GM21619 (cell line): ENCODE measurements around the gene PALD1.
"Not testable (repeated sequence)": the region's sequence is repeated elsewhere in the genome, so short reads cannot be mapped to it uniquely, and the experiment has no call there.

Source experiments
- ATAC-seq: cut with Tn5 transposase; IDR thresholded peaks from one replicate; pipeline ENCODE4 v1.9.1; 2021; ENCODE audit not compliant: unreplicated experiment

PALD1 gene

DNA sequence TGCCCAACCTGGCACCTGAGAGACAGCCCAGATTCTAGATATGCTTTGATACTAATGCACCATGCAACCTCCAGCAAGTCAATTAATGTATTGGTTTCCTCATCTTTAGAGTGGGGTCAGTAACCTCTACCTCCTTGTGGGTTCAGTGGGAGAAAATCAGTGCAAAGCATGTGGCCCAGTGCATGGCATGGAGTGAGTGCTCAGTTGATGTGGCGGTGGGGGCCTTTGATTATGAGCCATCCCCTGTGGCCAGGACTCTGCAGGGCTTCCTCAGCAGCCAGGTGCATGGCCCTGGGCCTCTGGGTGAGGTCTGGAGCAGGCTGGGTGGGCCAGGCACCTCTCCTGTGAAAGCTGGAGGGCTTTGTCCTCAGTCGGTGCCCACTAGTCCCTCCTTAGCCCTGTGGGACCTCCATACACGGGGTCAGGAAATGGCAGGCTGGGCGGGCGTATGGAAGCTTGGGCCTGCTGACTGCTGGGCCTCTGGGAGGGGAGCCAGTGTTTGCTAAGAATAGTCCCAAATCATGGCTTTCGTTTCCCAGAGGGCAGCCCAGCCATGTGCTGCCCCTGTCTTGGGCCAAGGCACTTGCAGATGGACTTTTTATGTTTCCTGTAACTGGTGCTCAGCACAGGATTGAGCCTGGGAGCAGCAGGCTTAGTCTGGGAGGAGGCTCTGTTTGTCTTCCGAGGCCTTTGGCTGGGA, 3.4 kb downstream of the PALD1 start:
- ATAC-seq = no peak

DNA sequence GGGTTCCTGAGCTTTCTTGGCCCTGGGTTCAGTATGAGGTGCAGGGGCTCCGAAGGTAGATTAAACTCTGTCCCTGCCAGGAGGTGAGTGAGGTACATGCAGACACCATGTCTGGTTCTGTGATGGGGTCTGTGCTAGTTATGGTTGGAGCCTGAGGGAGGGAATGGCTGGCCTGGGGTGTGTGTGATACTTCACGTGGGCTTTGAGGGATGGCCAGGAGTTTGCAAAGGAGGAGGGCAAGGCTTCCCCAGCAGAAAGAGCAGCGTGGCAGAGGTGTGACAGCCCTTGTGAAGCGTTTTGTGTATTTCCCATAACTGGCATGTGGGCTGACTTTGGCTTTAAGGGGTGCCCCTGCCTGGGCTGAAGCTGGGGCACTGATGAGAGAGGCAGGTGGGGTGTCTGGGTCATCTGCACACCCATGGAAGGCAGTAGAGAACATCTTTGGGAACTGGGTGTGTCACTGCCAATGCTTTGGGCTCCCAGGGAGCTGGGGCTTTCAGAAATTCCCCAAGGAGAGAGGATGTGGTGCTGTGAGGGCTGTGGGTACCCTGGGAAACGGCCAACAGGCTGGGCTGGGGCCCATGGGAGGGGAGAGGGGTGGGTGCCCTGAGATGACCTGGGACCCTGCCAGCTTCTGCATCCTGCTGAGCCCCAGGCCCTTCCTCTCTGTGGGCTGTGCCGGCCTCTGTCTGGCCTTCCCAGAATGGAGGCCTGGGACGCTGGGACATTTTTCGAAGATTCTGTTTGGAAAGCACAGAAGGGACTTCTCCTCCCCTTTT, 4.6 kb downstream of the PALD1 start:
- ATAC-seq = no peak

- ATAC-seq = not testable (repeated sequence)
These were observed 5.3 kb downstream of the PALD1 start for GRCh38 chr10:70483872-70484271.

DNA sequence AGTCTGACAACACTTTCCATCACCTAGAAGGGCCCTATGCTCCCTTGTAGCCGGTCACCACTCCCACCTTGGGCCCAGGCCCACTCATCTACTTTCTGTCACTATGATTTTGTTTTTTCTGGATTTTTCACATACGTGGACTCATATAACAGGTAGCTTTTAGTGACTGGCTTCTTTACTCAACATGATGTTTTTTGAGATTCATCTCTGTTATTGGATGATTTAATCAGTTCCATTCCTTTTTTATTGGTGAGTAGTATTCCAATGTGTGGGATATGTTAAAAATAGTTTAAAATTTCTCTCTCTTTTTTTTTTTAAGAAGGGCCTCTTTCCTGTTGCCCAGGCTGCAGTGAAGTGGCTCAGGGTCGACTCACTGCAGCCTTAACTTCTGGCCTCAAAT, 9.3 kb downstream of the PALD1 start:
- no peak for ATAC-seq

- no peak for ATAC-seq
These were observed 11.6 kb downstream of the PALD1 start for GRCh38 chr10:70490142-70490541.

DNA sequence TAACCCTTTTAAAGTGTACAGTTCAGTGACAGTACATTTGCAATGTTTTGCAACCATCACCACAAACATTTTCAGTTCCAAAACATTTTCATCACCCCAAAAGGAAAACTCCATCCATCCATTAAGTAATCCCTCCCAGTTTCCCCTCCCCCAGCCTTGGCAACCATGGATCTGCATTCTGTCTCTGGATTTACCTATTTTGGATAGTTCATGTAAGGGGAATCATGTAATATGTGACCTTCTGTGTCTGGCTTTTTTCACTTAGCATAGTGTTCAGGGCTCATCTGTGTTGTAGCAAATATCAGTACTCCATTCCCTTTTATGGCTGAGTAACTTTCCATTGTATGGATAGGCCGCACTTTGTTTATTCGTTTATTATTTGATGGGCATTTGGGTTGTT, 13.0 kb downstream of the PALD1 start:
- no peak for ATAC-seq

DNA sequence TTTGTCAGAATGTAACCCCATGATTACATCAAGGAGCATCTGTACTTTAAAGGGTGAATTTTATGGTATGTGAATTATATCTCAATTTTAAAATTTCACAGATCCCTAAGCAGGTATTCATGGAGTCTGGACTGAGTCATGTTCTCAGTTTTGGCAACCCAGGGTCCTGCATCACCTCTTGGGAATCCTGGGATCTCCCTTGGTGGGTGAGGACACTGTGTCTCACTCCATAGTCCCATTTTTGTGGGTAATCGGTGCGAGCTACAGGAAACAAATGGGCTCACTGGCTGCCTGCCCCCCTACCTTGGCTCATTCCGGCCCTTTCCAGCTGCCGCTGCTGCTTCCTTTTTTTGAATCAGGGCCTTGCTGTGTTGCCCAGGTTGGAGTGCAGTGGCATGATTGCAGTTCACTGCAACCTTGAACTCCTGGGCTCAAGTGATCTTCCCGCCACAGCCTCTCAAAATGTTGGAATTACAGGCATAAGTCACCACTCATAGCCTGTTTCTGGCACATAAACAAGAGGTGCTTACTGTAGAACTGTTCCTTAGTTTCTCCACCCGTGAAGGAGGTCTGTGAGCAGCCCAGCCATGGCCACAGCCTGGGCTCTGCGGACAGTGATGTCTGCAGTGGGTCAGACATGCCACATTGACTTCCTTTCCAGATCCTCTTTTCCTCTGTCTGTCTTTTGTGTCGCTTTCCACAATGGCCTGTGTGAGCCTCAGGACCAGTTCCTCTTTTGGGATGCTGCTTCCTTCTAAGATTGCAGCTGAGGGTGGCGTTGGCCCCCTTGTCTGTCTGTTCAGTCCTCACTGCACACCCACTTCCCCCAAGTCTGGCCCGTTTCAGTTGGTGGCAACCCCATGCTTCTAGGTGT, 14.5 kb downstream of the PALD1 start:
- peak; percentile 31 for ATAC-seq

DNA sequence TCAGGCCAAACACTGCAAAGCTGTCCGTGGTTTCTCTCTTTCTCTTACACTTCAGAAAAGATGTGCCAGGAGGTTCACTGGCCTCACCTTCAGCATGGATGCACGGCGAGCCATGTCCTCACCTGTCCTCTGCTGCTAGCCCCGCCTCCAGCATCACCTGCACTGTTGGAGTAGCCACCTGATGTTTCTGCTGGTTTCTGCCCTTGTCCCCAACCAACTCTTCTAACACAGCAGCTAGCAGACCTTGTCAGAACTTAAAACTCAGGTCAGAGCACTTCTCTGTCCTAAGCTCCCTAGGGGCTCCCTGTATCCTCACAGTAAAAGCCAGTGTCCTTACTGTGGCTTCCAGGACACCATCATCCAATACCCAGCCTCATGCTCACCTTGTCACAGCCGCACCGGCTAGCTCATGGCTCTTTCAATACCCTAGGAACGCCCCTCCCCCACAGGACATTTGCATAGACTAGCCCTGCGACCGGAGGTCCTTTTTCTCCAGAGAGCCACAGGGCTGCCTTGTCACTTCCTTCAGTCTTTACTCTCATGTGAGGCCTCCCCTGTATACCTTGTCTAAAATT, 15.2 kb downstream of the PALD1 start:
- peak; percentile 70 for ATAC-seq

DNA sequence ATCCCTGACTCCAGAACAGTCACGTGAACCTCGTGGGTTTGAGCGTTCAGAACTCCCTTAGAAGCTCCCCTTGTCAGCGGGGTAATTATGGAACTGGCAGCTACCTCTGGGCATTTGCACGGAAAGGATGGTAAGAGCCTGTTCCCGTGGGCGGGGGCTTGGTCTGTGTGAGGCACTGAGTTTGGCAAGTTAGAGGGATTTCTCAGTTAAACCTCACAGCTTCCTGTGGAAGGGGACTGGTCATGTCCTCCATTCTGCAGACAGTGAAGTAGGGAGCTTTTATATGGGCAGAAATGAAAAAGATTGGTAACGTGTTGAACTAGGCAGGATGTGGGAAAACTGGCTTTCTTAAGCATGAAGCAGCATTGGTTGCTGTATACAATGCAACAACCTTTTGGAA, 16.0 kb downstream of the PALD1 start:
- ATAC-seq = peak; percentile 11

DNA sequence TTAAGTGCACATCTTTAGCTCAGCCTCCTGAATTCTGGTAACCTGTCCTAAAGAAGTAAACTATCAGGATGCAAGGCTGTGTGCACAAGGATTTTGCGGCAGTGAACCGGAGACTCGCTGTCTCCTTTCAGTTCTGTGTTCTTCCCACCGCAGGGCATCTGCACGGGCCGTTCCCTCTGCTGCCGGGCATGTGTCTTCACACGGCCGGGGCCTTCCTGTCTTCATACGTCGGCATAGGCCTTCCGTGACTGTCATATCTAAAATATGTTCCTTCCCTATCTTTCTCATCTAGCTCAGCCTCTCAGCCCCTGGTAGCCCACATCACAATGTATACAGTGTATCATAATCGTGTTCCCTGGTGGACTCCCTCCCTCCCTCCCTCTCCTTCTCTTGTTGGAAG, 16.4 kb downstream of the PALD1 start:
- ATAC-seq = no peak

- no peak for ATAC-seq
These were observed 17.2 kb downstream of the PALD1 start for GRCh38 chr10:70495691-70496261.

DNA sequence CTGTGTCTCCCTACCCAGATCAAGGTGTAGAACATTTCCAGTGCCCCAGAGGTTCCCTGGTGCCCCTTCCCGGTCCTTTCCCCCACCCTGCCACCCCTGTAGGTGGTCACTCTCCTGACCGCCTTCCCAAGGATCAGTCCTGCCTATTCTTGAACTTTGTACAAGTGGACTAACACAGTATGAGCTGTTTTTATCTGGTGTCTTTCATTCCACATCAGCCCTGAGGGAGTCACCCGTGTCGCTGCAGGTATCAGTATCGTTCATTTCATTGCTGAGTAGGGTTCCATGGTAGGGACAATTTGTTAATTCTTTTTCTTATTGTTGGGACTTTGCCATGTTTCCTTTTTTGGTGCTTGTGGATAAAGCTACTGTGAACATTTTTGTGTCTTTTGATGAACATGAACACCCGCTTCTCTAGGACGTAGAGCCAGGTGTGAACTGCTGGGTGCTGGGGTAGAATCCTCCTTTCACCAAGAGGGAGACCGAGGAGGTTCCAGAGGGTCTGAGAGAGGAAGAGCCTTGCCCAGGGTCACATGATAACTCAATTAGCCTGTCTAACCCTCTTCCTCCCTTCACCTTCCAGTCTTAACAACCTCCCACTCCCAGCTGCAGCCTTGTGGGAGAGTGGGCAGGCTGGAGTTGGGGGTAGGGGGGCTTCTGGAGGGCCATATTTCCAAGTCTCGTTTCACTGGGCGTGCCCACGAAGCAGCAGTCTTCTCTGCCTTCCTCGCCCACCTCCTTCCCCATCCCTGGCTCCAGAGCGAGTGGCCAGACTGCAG, 18.0 kb downstream of the PALD1 start:
- ATAC-seq = no peak

GRCh38 chr10:70497120-70497545, 18.6 kb downstream of the PALD1 start:
- ATAC-seq = no peak

DNA sequence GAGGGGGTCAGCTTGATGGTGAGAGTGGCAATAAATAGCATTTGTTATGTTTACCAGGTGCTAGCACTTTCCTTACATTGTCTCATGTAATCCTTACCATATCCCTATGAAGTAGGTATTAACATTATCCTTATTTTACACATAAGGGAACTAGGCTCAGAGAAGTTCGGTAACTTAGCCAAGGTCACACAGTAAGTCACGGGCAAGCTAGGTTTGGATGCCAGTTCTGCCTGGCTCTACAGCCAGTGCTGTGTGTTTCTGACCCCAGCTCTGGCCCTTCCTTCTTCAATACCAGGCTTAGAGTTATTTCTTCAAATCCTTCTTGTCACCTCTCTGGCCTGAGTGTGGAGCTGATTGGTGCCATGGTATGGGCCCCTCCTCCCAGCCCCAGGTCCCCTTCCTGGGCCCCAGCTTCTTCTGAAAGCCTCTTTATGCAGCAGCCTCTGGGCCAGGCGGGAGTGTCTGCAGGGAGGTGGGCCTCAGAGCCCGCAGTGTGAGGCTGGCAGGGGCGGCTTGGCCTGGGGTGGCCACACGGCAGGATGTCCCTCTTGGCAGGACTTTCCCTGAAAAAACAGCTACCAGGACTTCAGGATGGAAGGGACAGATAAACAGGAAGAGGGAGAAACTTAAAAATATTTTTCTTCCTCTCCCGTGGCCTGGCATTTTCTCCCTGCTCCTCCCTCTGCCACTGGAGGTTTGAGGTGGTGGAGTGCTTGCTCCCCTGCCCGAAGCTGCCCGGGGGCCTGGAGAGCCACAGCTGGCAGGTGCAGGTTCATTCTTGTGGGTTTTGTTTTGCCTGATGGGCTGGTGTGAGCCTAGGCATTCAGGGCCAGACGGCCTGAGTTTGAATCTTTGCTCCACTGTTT, 20.6 kb downstream of the PALD1 start:
- ATAC-seq = no peak

GRCh38 chr10:70499836-70500167, 21.2 kb downstream of the PALD1 start:
- no peak for ATAC-seq

DNA sequence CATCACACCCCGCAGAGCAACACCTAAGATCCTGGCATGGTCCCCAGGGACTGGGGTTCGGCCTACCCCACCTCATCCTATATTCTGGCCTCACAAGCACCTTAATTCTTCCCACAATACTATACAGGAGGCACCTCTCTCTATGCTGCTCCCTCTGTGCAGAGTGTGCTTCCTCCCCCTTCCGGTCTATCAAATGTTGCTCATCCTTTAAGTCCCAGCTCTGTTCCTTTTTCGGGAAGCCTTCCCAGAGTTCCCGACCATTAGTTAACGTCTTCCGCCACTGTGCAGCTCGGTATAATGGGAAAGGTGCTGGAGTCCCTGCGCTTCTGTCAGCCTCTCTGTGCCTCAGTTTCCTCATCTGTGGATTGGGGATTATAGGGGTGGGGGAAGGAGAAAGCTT, 21.8 kb downstream of the PALD1 start:
- no peak for ATAC-seq

DNA sequence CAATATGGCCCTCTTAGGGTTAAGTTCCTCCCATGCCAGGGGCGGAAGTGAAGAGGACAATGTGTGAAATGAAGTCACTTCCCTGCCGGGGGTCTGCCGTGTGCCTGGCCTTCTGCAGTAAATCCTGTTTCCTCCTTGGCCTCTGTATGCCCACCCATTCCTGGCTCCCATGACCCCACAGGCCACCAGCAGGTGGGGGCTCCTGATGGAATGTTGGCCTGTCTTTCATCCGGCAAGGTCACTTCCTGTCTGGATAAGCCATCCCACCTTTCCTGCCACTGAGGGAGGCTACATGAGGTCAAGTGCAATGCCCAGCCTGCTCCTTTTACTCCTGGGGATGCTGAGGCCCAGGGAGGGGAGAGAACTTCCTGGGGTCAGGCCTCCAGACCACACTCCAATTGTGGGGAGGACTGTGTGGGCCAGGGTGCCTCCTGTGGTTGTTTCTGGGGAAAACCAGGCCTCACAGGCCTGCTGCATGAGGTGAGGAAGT, 22.3 kb downstream of the PALD1 start:
- ATAC-seq = no peak

GRCh38 chr10:70502406-70502805, 23.8 kb downstream of the PALD1 start:
- ATAC-seq = no peak

DNA sequence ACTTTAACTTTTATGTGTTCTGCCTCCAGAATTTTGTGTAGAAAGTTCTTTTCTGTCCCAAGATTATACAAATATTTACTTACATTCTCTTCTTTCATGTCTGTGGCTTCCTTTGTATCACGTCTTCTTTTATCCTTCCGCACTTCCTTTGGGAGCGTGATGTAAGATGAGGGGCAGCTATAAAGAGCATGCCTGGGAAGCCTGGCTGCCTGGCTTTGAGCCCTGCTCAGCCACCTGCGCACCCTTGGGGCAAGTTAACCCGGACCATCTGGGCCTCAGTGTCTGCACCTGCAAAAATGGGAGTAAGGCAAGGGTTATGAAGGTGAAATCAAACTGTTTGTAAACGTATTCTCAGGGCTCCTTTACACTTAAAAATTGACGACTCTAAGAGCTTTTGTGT, 25.2 kb downstream of the PALD1 start:
- no peak for ATAC-seq
